Measurements from ENCODE around the gene PTPN3.

- TF ChIP-seq, protein P1, sequence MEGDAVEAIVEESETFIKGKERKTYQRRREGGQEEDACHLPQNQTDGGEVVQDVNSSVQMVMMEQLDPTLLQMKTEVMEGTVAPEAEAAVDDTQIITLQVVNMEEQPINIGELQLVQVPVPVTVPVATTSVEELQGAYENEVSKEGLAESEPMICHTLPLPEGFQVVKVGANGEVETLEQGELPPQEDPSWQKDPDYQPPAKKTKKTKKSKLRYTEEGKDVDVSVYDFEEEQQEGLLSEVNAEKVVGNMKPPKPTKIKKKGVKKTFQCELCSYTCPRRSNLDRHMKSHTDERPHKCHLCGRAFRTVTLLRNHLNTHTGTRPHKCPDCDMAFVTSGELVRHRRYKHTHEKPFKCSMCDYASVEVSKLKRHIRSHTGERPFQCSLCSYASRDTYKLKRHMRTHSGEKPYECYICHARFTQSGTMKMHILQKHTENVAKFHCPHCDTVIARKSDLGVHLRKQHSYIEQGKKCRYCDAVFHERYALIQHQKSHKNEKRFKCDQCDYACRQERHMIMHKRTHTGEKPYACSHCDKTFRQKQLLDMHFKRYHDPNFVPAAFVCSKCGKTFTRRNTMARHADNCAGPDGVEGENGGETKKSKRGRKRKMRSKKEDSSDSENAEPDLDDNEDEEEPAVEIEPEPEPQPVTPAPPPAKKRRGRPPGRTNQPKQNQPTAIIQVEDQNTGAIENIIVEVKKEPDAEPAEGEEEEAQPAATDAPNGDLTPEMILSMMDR (optimal IDR thresholded peaks at IDR 0.05 in 1 of 3, IDR thresholded peaks at IDR 0.05 in 1 of 3, conservative IDR thresholded peaks at IDR 0.05 in 1 of 3; ENCODE audit: extremely low read depth in 1 of 3, insufficient read depth in 2 of 3, low read length in 3 of 3) = no peak
- TF ChIP-seq EZH2 (IDR thresholded peaks at IDR 0.05; ENCODE audit: low read length) = no peak
Measured at GRCh38 chr9:109534151-109534550, 36.0 kb upstream of the PTPN3 start.
